ENCODE measurements around the gene GOLT1A.
"Not testable (repeated sequence)": the region's sequence is repeated elsewhere in the genome, so short reads cannot be mapped to it uniquely, and the experiment has no call there.

Gene GOLT1A

DNA sequence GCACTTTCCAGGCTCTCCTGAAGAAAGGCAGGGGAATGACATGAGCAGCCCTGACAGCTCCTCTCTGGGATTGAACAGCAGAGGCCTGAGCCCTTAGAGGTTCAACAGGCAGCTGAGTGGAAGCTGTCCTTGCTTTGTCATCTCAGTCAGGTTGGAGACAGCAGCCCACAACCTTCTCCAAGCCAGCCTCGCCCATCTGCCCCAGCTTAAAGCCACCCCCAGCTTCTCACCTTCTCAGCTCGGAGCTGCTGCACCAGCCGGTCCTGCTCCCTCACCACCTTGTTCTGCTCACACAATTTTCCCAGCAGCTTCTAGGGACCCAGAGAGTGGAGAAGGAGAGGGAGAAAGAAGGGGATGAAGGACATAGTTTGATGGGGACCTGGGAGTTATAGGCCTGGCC is 35.2 kb upstream of the GOLT1A start:
- DNase-seq (ENCODE audit: low read depth) = no peak

DNA sequence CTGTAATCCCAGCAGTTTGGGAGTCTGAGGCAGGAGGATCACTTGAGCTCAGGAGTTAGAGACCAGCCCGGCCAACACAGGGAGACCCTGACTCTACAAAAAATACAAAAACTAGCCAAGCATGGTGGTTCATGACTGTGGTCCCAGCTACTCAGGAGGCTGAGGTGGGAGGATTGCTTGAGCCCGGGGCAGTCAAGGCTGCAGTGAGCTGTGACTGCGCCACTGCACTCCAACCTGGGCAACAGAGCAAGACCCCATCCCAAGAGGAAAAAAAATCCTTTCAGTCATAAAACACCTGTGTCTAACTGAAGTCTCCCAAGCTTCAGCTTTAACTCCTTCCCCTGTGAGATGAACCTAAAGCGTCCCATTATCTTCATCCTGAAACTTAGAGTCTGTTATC is 33.1 kb upstream of the GOLT1A start:
- no peak for DNase-seq (ENCODE audit: low read depth)

DNA sequence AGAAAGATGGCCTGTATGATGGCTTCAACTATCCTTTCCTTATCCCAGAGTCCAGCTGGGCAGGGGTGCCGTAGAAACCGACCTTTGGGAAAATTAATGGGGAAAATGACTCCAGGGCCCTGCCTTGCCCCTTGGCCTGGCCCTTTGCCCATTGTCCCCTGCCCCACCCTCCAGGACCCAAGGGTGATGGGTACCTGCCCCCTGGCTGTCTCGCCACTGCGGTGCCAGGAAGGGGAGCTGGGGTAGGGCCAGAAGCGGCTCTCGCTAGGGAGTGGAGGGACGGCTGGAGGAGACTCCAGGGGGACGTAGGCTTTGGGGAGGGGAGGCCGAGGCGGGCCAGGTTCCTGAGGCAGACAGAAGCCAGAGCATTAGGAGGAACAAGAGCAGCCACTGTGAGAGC is 29.1 kb upstream of the GOLT1A start:
- no peak for DNase-seq (ENCODE audit: low read depth)

DNA sequence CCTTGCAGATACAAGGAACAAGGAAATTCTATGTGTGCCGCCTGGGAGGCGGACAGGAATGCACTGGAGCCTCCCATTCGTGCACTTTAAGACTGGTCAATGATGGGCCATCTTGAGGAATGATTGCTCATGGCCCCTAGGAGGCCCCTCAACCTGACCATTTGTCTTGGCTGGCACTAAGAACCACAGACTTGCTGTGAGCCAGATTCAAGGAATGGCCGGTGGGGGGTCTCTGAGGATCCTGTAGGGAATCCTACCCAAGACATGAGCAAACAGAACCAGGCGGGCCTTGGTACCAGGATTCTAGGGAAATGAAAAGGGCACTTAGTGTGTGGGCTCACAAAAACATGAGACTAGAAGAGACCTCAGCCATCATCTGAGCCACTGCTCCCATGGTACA is 28.1 kb upstream of the GOLT1A start:
- no peak for DNase-seq (ENCODE audit: low read depth)

DNA sequence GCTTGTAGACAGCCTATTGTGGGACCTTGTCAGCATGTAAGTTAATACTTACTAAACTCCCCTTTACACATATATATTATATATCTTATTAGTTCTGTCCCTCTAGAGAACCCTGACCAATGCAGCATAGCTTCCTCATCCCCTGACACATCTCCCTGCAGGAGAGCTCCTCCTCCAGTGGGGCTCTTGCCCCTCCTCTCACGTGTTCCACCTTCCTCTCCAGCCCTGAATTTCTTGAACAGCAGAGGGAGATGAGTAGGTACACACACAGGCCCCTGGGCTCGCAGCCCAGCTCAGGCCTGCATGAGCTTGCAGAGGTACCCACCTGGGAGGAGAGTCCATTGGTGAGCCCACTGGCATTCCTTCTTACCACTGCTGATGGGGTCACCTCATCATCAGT is 27.3 kb upstream of the GOLT1A start:
- no peak for DNase-seq (ENCODE audit: low read depth)

DNA sequence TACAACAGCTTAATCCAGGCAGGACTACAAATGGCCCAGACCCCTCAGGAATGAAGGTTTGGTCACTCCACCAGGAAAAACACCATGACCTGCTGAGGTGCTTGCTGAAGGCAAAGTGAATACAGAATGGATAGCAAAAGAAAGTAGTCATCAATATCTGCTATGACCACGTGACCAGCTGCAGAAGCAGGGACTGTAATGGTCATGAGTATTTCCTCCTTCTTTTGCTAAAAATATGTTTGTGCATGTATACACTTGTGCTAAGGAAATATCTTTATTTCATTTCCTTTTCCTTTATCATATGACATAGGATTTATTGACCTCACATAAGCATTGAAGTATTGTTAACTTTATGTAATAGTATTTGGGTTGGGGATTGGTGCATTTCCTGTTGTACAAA is 26.4 kb upstream of the GOLT1A start:
- DNase-seq (ENCODE audit: low read depth) = no peak

DNA sequence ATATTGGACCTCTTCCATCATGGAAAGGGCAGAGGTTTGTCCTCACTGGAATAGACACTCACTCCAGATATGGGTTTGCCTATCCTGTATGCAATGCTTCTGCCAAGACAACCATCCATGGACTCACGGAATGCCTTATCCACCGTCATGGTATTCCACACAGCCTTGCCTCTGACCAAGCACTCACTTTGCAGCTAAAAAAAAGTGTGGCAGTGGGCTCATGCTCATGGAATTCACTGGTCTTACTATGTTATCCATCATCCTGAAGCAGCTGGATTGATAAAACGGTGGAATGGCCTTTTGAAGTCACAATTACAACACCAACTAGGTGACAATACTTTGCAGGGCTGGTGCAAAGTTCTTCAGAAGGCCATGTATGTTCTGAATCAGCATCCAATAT is 25.6 kb upstream of the GOLT1A start:
- not testable (repeated sequence) for DNase-seq (ENCODE audit: low read depth)

DNA sequence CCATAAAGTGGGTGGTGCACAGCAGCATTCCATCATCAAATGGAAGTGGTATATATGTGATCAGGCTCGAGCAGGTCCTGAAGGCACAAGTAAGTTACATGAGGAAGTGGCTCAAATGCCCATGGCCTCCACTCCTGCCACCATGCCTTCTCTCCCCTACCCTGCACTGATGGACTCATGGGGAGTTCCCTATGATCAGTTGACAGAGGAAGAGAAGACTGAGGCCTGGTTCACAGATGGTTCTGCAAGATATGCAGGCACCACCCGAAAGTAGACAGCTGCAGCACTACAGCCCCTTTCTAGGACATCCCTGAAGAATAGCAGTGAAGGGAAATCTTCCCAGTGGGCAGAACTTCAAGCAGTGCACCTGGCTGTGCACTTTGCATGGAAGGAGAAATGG is 24.7 kb upstream of the GOLT1A start:
- DNase-seq (ENCODE audit: low read depth) = not testable (repeated sequence)

DNA sequence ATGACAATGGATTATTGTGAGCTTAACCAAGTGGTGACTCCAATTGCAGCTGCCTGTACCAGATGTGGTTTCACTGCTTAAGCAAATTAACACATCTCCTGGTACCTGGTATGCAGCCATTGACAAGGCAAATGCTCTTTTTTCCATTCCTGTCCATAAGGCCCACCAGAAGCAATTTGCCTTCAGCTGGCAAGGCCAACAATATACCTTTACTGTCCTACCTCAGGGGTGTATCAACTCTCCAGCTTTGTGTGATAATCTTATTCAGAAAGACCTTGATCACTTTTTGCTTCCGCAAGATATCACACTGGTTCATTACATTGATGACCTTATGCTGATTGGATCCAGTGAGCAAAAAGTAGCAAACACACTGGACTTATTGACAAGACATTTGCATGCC is 23.7 kb upstream of the GOLT1A start:
- not testable (repeated sequence) for DNase-seq (ENCODE audit: low read depth)

DNA sequence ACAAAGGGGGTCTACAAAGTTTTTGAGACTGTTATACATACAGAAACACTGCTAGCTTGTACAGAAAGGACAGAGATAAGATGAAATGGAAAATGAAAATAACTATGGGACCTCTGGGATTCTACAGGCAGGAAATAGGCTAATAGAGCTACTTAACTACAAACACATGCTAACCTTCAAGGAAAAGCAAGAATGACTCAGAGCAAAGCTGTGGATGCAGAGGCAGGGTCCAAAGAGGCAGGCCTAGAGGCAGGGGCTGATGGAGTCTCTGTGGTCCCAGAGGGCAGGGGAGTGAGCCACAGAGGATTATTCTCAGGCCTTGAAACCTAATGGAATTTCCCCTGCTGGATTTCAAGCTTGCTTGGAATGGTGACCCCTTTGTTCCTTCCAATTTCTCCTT is 18.7 kb upstream of the GOLT1A start:
- DNase-seq (ENCODE audit: low read depth) = no peak

DNA sequence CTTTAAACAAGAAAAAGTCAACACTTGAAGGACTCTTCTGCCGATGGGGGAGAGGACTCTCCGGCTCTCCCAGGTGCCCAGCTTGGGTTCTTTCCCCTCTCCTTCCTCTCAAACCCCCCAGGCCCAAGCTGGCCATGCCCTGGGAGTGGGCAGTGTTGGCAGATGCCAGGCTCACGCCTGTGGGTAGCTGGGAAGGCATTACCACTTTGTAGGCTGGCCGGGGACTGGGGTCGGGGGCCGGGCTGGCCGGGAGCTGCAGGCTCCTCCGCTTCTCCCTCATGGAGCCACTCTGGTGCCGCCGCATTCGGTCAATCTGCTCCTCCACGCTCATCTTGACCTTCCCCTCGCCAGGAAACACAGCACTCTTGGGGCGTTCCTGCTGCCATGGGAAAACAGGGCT is 16.4 kb upstream of the GOLT1A start:
- no peak for DNase-seq (ENCODE audit: low read depth)

DNA sequence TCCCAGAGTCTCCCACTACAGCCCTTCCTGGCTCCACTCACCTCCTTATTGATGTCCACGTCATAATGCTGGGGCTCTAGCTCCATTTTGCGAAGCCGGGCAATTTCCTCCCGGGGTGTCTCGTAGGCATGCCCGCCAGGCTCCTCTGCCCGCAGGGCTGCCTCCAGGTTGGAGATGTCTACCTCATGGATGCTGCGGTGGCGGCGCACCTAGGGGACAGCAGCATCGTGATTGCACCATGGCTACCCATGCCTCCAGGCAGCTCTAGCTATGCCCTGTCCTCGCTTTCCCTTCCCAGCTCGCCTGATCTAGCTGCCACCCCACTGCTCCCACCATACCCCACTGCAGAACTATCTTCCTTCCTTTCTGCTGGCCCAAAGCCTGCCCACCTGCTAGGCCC is 15.1 kb upstream of the GOLT1A start:
- no peak for DNase-seq (ENCODE audit: low read depth)

DNA sequence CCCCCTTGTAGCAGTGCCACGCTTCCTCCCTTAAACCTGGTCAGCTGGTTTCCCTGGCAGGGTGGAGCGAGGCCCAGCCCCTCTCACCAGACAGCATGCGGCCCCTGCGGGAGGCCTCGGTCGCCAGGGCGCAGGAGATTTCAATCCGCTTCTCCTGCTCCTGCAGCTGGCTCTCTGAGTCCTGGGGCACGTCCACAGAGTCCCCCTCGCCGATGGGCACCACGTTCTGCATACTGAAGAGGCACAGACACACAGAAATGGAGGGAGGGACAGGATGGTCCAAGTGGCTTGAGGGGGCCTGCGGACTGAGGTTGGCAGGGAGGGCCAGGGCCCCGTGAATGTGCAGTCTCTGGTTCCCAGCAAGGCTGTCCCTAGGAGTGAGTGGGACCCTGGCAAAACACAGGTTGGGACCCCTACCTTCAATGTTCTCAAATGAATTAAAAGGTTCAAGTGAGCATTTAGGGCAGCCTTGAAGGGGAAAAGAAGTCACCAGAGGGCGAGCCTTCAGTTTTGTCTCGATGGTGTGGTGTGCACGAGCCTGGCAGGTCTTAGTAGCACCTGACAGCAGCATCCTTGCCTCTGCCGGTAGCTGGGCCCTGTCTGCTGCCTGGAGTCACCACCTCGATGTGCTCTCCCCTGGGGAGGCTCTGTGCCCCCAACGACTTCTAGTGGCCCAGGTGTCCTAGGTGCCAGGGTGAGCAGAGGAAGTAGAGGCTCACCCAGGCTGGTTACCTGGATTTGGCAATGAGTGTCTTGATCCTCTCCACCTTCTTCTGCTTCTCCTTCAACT is 14.4 kb upstream of the GOLT1A start:
- DNase-seq (ENCODE audit: low read depth) = no peak

DNA sequence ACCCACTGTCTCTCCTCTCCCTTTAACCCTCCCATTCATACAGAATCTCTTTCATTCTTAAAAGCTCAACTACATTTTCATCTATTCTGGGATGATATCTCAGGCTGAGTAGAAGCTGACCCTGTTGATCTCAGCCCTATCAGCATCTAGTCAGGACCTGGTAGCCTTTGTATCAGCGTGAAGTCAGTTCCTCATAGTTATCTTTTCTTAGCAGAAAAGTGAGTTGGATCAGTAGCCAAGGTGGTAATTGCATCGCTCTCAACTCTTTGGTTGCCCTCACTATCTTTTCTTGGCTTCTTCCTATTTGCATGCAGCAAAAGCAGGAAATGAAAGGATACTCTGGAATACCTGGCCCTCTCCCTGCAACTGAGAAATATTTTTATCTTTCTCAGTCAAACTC is 13.6 kb upstream of the GOLT1A start:
- DNase-seq (ENCODE audit: low read depth) = no peak

DNA sequence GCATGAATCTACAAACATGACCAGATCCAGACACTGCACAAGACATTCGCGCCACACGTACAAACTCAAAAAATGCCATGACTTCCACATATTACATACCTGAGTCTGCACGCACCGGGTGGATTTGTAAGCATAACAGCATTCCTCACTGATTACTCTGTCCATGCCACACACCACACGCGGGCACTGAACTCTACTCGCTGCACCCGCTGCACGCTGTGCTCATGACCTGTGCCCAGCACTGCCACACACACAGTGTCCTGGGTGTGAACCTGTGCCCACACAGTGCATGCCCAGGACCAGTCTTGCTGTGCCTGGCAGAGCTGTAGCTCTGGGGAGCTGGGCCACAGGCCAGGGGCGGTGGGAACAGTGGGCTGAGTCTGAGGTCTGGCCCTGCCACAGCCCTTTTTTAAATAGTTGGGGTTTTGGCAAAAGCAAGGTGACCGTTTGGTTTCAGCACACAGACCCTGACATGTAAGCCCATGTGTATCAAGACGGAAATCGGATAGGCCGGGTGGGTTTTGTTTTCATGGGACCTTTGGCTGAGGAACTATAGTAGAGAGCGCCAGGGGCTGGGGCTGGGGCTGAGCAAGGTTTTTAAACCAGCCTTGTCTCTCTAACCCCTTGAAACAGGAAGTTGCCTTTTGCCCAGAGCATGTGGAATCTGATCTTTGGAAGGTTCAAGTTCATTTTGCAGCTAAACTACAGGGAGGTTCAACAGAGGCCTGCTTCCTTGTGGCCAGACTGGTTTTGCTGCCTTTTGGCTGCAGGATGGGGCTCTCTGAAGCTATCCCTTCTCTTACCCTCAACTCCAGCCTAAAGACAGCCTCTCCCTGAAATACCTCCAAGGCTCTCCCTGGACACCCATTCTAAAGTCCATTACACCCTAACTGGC is 12.3 kb upstream of the GOLT1A start:
- no peak for DNase-seq (ENCODE audit: low read depth)

DNA sequence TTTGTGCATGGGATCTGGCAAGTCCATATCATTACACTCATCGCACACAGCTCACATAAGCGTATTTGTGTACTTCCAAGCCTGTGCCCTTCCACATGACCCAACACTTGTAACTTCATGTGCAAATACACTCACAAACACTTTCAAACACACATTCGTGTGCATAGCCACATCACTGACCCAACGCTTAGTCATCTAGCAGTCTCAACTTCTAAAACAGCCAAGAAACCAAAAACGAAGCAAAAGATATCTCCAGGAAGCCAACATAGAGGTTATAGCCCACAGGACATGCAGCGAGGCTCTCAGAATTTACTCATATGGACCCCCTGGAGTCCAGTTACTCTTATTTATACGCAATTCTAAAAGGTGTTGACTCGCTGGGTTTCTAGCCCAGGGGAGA is 10.9 kb upstream of the GOLT1A start:
- DNase-seq (ENCODE audit: low read depth) = no peak

DNA sequence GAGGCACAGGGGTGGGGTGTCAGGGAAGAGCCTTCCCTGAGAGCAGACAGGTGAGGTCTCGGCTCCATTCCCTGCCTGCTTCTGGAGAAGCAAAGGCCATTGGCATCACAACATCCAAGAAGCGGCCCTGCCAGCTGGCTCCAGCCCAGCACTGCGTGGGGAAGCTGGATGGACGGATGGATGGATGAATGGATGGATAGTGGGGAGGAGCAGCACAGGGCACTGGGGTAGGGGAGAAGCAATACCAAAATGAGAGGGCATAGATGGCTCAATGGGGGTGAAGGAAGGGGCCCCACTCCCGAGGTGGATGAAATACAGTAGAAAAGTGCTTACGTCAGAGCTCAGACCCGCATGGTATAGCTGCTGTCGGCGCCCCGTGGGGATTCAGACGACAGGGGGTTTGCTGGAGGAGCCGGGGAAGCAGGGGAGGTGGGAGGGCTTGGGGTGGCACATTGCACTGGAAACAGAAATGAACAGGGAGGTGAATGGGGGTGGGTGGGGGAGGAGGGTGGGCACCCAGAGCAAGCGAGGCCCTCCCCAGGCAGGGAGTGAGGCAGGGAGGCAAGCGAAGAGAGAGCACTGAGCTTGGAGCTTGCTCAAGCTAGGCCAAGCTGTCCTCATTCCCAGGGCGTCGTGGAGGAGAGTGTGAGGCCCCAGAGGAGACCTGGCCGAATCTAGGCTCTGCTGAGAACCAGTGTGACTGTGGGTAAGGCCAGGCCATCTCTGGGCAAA is 9.5 kb upstream of the GOLT1A start:
- no peak for DNase-seq (ENCODE audit: low read depth)

DNA sequence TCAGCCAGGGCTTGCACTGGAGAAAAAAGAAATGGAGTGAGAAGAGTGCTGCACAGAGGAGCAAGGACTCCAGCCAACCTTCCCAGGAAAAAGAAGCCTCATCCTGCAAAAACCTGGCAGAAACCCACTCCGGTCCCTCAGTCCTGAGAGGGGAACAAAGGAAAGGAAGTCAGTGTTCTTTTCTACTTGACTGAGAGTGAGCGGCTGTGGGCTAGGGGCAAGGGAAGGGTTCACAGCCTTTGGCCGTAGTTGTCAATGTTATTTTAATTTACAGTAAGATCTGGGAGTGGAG is 8.9 kb upstream of the GOLT1A start:
- no peak for DNase-seq (ENCODE audit: low read depth)

DNA sequence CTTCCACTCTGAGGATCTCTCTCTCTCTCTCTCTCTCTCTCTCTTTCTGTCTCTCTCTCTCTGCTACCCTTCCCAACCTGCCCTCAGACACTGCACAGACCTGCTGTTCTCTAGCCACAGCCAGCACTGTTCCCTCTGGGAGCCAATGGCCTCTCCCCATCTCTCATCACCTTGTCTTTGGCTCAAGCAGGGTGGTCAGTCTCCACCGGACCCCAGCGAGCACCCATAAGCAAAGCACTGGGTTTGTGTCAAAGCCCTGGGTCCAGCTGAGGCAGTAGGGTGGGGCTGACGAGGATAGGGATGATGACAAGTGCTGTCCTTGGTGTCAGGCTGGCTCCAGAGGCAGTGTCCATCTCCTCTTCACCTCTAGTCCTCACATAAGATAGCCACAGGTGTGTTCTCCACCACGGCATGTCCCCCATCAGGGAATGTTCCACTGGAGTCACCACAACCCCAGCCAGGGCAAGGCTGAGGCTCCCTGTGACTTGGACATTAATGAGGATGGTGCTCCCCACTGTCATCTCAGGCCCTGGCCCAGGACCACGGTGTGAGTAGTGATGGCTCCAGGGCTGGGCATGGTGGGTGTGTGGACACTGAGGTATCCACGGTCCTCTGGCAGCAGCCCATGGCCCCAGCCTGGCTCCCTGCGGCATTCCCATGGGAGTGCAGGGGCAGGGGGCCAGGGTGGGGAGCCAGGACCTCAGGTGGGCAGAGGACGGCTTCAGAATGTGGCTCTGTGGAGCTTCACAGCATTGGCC is 8.4 kb upstream of the GOLT1A start:
- no peak for DNase-seq (ENCODE audit: low read depth)

DNA sequence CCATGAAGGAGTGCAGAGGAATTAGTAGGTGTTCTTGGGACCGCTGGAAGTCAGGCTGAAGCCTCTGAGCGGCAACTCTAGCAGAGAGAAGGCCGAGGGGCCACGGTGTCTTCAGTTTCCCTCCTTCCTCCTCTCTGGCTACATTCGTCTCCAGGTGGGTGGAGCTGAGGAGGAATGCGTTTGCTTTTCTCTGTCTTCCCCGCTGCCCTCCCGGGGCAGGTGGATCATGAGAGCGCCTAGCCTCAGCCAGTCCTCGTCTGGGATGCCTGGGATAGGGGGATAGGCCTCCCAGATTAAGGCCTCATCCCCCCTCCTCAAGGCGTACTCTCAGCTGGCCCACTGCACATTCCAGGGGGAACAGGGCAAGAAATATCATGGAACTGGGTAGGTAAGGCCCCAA is 7.5 kb upstream of the GOLT1A start:
- no peak for DNase-seq (ENCODE audit: low read depth)

DNA sequence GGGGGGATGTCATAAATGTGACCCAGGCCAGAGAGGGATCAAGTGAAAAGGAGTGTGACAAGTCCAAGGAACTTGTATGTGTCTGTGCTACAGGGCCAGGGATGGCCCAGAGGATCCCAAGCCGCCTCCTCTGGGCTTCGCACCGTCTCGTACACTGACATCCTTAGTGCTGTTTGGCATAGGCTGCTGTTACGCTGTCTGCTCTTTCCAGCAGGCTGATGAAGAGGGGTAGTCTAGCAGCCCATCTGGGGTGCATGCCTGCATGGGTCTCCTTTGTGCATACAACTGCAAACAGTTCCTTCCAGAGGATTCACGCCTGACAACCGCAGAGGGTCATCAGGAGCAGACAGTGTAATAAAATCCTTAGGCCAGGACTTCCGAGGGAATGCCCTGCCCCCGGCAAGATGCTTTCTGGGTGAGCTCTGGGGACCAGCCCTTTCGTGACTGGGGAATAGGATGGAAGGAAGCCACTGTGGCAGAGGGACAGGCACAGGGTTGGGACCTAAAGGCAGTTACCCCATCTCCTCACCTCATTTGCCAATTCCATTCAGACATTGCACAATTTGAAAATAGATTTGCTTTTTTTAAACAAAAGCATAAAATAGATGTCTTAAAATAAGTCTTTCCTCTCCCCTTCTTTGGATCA is 6.3 kb upstream of the GOLT1A start:
- no peak for DNase-seq (ENCODE audit: low read depth)

DNA sequence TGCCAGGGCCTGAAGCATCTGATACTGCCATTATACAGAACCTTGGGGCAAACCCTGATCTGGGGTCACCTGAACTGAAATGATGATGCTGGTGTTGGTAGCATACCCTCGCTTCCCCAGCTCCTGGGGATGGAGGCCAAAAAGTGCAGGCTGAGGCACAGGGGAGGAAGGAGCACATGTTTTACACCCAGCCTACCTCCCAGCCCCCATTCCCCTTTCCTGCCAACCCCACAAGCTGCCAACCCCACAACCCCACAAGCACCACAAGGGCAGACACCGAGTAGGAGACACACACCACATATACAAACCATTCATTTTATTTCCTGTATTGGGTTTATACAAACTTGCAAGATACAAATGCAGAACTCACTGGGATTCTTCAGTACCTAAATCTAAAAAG is 4.8 kb upstream of the GOLT1A start:
- DNase-seq (ENCODE audit: low read depth) = no peak
